Limb (tissue), 2 donors: ENCODE measurements around the gene KIAA1191.
A peak's percentile ranks its signal among the peaks of the same experiment; 100 is the strongest.

Source experiments
- DNase-seq, 2 donors: peaks; one replicate each; pipeline ENCODE4 v3.0.0-alpha.2; 2016; ENCODE audit errors: extremely low spot score in 2 of 2

Gene KIAA1191

GRCh38 chr5:176389135-176390123 lies 27.9 kb upstream of the KIAA1191 start:
- no peak for DNase-seq

- peak; percentile 98 to 99 for DNase-seq
Observed at GRCh38 chr5:176388444-176389134, 27.0 kb upstream of the KIAA1191 start, which contains the start of the genes HIGD2A and NOP16. TSS of gene HIGD2A (plus strand) at chr5:176388751. CDS start at chr5:176388820, 69 bp downstream. TSS of gene NOP16 (minus strand) at chr5:176388598. CDS start at chr5:176388539, 59 bp downstream.

GRCh38 chr5:176388003-176388443 lies 26.5 kb upstream of the KIAA1191 start:
- no peak for DNase-seq

- no peak for DNase-seq
Observed at GRCh38 chr5:176387384-176387925, 25.9 kb upstream of the KIAA1191 start.

GRCh38 chr5:176386491-176386890 lies 24.9 kb upstream of the KIAA1191 start:
- DNase-seq, result no peak

GRCh38 chr5:176384991-176385390 lies 23.4 kb upstream of the KIAA1191 start:
- DNase-seq, result no peak

GRCh38 chr5:176384366-176384930 lies 22.9 kb upstream of the KIAA1191 start:
- no peak for DNase-seq

GRCh38 chr5:176383961-176384360 lies 22.4 kb upstream of the KIAA1191 start:
- no peak for DNase-seq

GRCh38 chr5:176383248-176383905 lies 21.8 kb upstream of the KIAA1191 start:
- no peak for DNase-seq

GRCh38 chr5:176382721-176383120 lies 21.2 kb upstream of the KIAA1191 start:
- no peak for DNase-seq

- no peak for DNase-seq
Observed at GRCh38 chr5:176381979-176382378, 20.4 kb upstream of the KIAA1191 start.

- no peak for DNase-seq
Observed at GRCh38 chr5:176381423-176381822, 19.9 kb upstream of the KIAA1191 start.

GRCh38 chr5:176379881-176380280 lies 18.3 kb upstream of the KIAA1191 start:
- no peak for DNase-seq

- no peak for DNase-seq
Observed at GRCh38 chr5:176373100-176373818, 11.7 kb upstream of the KIAA1191 start.

GRCh38 chr5:176371621-176372539 lies 10.3 kb upstream of the KIAA1191 start:
- DNase-seq, result no peak

GRCh38 chr5:176369934-176370711 lies 8.6 kb upstream of the KIAA1191 start:
- DNase-seq, result no peak

- no peak for DNase-seq
Observed at GRCh38 chr5:176368726-176369125, 7.2 kb upstream of the KIAA1191 start.

- no peak for DNase-seq
Observed at GRCh38 chr5:176366232-176366894, 4.8 kb upstream of the KIAA1191 start.
